Measurements from ENCODE around the gene HS6ST1. TPM values are rescaled to one million over a fixed set of nuclear protein-coding genes. Genes with fewer than 3 reads are reported as not detected.

HS6ST1 gene
- total RNA-seq, 1 donor = 15.1 TPM

- no peak overlapping the region for H3K4me3 ChIP-seq (ENCODE audit: low read length)
- H3K27me3 ChIP-seq (ENCODE audit: insufficient read depth, low read length) = no peaks in the 10 kb centered on the region
- H3K9me3 ChIP-seq (ENCODE audit: low read depth, low read length) = no peaks in the 10 kb centered on the region
- H3K4me1 ChIP-seq (ENCODE audit: insufficient read depth, low read length) = peaks cover 32% of the 10 kb centered on the region
Observed at GRCh38 chr2:128280901-128281321, 37.8 kb downstream of the HS6ST1 start.

DNA sequence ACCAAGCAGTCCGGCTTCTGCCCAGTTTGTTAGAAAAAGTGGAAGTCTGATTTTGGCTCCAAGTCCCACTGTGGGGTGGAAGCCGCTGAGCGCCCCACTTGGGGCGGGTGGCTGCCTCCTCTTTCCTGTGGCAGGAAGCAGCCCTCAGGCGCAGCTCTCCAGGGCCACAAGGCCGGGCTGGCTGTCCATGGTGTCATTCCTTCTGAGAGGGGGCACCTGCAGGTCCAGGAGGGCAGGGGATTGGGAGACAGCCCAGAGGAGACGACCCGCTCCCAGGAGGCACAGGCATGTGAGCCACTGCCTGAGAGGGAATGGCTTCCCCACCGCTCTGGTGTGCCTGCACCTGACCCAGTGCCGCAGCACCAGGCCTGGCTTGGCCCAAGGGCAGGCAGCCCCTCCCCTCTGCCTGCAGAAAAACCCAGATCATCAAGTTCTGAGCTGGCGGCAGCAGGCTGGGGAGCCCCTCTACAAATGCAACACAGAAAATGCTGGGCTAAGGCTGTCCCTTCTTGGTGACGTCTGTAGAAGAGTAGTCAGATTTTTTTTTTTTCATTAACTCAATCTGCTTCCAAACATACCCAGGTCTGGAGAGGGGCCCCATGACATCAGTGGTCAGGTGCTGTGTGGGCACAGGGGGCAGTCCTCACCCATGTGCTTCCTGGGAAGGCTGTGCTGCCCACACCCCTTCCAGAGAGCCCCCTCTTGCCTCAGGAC is 38.4 kb downstream of the HS6ST1 start:
- no peak overlapping the region for H3K4me3 ChIP-seq (ENCODE audit: low read length)
- H3K4me1 ChIP-seq (ENCODE audit: insufficient read depth, low read length) = peaks cover 32% of the 10 kb centered on the region
- H3K27me3 ChIP-seq (ENCODE audit: insufficient read depth, low read length) = no peaks in the 10 kb centered on the region
- no peaks in the 10 kb centered on the region for H3K9me3 ChIP-seq (ENCODE audit: low read depth, low read length)

GRCh38 chr2:128279786-128280157 is 38.9 kb downstream of the HS6ST1 start:
- Histone ChIP-seq H3K4me1 (ENCODE audit: insufficient read depth, low read length) (peaks cover 32% of the 10 kb centered on the region), H3K27me3 (ENCODE audit: insufficient read depth, low read length) (no peaks in the 10 kb centered on the region), H3K9me3 (ENCODE audit: low read depth, low read length) (no peaks in the 10 kb centered on the region), H3K4me3 (ENCODE audit: low read length) (no peak overlapping the region)

- H3K4me1 ChIP-seq (ENCODE audit: insufficient read depth, low read length) = peaks cover 32% of the 10 kb centered on the region
- H3K4me3 ChIP-seq (ENCODE audit: low read length) = no peak overlapping the region
- H3K27me3 ChIP-seq (ENCODE audit: insufficient read depth, low read length) = no peaks in the 10 kb centered on the region
- H3K9me3 ChIP-seq (ENCODE audit: low read depth, low read length) = peaks cover 5% of the 10 kb centered on the region
Observed at GRCh38 chr2:128279009-128279408, 39.7 kb downstream of the HS6ST1 start.

DNA sequence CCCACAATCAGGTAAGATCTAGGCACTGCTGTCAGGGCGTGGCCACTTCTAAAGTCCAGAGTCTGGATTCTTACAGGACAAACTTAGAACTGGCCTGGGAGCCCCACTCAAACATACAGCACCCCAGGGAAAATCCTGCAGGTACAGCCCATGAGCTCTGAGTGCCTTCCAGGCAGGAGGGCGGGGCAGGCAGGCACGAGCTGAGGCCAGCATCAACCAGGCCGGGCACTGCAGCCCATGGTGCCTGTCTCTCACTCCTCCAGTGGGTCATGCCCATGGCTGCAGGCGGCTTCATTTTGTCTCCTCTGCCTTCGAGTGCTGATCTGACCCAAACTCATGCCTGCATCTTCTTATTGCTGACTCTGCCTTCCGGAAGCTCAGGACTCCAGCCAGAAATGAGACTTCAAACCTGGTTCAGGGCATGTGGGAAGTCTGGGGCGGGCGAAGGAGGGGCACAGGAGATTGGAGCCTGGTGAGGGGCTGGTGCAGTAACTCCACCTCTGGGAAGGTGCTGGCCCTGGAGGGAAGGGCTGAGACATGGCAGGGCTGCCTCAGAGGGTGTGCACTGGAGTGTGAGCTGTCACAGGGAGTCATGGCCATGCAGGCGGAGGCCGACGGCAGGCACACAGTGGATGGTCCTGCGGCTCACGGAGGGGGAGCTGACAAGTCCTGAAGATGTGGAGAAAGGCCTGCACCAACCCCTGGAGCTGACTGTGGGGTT is 40.5 kb downstream of the HS6ST1 start:
- H3K27me3 ChIP-seq (ENCODE audit: insufficient read depth, low read length) = no peaks in the 10 kb centered on the region
- no peak overlapping the region for H3K4me3 ChIP-seq (ENCODE audit: low read length)
- H3K9me3 ChIP-seq (ENCODE audit: low read depth, low read length) = peaks cover 5% of the 10 kb centered on the region
- peaks cover 32% of the 10 kb centered on the region for H3K4me1 ChIP-seq (ENCODE audit: insufficient read depth, low read length)

DNA sequence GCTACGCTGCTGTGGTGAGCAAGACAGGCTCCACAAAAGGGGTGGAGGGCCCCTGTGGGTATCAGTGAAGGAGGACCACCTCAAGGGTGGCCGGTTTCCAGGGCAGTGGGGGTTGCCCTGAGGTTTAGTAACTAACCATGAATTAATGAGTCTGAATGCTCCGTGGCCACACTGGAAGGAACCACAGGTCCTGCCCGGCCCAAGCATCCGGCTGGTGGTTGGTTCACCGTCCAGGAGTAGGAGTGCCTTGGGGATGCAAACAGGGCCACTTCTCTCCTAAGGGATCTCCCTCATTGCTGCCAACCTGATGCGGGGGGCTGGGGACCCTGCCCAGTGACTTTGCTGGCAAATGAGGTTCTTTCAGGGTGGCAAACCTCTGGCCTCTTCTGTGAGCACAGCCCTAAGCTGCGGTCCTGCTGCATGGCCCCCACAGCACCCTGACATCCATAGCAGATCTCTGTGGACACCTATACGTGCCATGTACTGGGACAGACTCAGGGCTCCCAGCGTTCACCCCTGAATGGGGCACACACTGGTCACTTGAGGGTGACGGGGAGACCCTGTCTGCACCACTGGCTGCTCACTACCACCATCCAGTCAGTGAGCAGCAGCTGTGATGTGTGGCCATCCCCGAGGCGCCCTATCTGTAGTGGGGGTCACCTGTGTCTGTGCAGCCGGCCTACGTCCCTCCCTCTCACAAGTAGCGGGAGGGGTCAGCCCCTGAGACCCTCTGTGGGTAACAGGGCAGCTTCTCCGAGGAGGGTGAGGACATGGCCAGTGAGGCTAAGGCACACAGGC is 41.6 kb downstream of the HS6ST1 start:
- Histone ChIP-seq H3K27me3 (ENCODE audit: insufficient read depth, low read length) (no peaks in the 10 kb centered on the region), H3K4me3 (ENCODE audit: low read length) (no peak overlapping the region), H3K4me1 (ENCODE audit: insufficient read depth, low read length) (peaks cover 27% of the 10 kb centered on the region), H3K9me3 (ENCODE audit: low read depth, low read length) (peaks cover 5% of the 10 kb centered on the region)

- Histone ChIP-seq H3K9me3 (ENCODE audit: low read depth, low read length) (peaks cover 5% of the 10 kb centered on the region), H3K4me3 (ENCODE audit: low read length) (no peak overlapping the region), H3K4me1 (ENCODE audit: insufficient read depth, low read length) (peaks cover 11% of the 10 kb centered on the region), H3K27me3 (ENCODE audit: insufficient read depth, low read length) (no peaks in the 10 kb centered on the region)
Observed at GRCh38 chr2:128275498-128276045, 43.1 kb downstream of the HS6ST1 start.

- H3K4me1 ChIP-seq (ENCODE audit: insufficient read depth, low read length) = no peaks in the 10 kb centered on the region
- H3K4me3 ChIP-seq (ENCODE audit: low read length) = no peak overlapping the region
- H3K27me3 ChIP-seq (ENCODE audit: insufficient read depth, low read length) = no peaks in the 10 kb centered on the region
Observed at GRCh38 chr2:128274218-128274617, 44.5 kb downstream of the HS6ST1 start.

DNA sequence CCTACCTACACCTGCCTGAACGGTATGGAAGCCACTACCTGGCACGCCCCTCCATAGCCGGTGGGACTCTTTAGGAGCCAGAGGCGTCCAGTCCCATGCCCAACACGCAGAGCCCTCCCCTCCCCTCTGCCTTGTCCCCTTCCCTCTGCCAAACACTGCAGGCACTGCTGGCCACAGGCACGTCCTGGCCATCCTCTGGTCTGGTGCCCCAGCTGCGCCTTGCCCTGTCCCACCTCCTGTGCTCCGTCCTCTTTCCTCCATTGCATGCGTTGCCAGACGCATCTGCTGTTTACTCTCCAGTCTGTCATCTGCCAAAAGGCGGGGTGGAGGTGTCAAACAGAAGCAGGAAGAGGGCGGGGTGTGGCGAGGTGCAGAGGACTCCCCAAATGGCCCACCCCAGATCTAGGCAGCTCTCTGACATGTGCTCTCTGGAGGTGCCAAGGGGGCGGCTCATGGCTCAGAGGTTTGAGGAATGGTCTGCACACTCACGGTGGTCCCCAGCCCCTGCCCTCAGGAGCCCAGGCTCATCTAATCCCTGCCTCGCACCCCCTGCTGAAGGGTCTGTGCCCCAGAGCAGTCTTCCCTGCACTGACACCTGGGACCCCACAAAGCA is 45.1 kb downstream of the HS6ST1 start:
- Histone ChIP-seq H3K27me3 (ENCODE audit: insufficient read depth, low read length) (no peaks in the 10 kb centered on the region), H3K4me1 (ENCODE audit: insufficient read depth, low read length) (no peaks in the 10 kb centered on the region), H3K4me3 (ENCODE audit: low read length) (no peak overlapping the region), H3K9me3 (ENCODE audit: low read depth, low read length) (peaks cover 5% of the 10 kb centered on the region)

More at GRCh38 chr2:128274218-128274617, 44.5 kb downstream of the HS6ST1 start:
- peaks cover 5% of the 10 kb centered on the region for H3K9me3 ChIP-seq (ENCODE audit: low read depth, low read length)

DNA sequence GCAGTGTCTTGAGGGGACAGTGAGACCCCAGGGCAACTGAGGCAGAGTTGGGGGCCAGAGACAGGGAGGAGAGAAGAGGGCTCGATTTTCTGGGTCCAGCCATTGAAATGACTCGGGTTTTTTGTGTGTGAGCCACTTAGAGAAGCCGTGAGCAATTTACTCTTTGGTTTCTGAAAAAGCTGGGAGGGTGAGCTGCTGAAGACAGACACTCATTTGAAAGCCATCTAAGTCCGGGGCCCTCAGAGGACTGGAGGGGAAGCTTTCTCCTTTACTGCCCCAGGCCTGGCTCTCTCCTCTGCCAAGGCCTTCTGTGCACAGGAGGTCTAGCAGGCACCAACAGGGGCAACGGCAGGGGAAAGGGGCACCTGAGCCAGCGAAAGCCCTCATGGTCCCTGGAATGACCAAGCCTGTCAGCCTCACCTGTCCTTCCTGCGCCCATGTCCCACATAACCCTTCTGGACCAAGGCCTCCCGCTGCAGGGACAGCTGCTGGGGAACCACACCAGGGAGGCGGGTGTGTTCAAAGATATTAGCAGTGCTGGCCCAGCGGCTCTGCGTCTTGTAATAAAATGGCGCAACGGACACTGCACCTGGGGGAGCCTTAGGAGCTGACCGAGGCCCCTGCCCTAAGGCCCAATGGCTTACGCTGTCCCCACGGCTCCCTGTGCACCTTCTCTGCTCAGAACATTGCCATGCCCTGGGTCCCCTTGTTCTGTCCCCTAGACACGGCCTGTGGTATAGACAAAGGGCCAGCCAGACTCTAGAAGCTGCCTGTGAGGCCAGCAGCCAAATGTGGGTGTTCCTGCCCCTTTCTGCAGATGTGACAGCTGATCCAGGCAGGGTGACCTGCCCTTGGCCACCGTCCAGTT is 45.8 kb downstream of the HS6ST1 start:
- Histone ChIP-seq H3K27me3 (ENCODE audit: insufficient read depth, low read length) (no peaks in the 10 kb centered on the region), H3K4me1 (ENCODE audit: insufficient read depth, low read length) (no peaks in the 10 kb centered on the region), H3K4me3 (ENCODE audit: low read length) (no peak overlapping the region), H3K9me3 (ENCODE audit: low read depth, low read length) (peaks cover 5% of the 10 kb centered on the region)

DNA sequence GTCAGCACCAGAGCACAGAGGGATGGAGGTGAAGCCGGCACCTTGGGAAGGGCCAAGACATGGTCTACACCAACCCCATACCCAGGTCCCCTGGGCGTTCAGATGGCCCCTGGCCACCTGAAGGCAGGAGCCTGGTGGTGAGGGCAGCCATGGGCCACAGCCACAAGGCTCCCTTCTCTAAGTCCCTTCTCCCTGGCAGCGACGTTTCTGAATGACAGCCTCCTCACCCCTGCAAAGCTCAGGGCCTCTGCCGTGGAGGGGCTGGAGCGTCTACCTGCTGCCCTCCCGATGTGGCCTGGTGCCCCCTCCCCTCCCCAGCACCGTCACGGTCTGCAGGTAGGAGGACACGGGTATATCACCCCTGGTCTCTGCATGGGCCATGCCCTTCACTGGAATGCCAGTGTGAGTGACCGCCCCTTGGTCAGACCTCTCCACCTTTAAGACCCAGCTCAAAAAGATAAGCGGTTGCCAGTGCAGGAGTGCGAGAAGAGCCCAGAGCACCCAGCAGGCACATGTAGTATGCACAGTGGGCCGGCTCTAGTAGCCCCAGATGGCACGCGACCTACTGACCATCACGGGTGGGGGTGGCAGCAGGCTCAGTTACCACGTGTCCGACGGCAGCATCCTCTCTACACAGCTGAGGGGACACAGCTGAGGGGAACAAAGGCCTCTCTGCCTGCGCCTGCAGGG is 46.6 kb downstream of the HS6ST1 start:
- Histone ChIP-seq H3K9me3 (ENCODE audit: low read depth, low read length) (peaks cover 5% of the 10 kb centered on the region), H3K4me1 (ENCODE audit: insufficient read depth, low read length) (no peaks in the 10 kb centered on the region), H3K27me3 (ENCODE audit: insufficient read depth, low read length) (no peaks in the 10 kb centered on the region), H3K4me3 (ENCODE audit: low read length) (no peak overlapping the region)

DNA sequence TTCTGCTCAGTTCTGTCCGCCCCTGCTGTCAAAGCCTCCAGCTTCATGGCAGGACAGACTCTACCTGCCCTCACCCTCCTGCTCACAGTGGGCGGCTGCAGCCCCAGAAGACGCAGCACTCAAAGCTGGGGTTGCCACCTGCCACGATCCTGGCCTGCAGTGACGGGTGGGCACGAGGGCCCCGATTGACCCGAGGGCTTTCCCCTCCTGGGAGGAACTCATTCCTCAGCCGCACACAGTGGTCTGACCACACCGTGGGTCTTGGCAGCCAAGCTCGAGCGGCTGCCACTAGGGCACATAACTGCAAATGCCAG is 47.1 kb downstream of the HS6ST1 start:
- Histone ChIP-seq H3K27me3 (ENCODE audit: insufficient read depth, low read length) (no peaks in the 10 kb centered on the region), H3K4me3 (ENCODE audit: low read length) (no peak overlapping the region), H3K4me1 (ENCODE audit: insufficient read depth, low read length) (no peaks in the 10 kb centered on the region), H3K9me3 (ENCODE audit: low read depth, low read length) (peaks cover 5% of the 10 kb centered on the region)

DNA sequence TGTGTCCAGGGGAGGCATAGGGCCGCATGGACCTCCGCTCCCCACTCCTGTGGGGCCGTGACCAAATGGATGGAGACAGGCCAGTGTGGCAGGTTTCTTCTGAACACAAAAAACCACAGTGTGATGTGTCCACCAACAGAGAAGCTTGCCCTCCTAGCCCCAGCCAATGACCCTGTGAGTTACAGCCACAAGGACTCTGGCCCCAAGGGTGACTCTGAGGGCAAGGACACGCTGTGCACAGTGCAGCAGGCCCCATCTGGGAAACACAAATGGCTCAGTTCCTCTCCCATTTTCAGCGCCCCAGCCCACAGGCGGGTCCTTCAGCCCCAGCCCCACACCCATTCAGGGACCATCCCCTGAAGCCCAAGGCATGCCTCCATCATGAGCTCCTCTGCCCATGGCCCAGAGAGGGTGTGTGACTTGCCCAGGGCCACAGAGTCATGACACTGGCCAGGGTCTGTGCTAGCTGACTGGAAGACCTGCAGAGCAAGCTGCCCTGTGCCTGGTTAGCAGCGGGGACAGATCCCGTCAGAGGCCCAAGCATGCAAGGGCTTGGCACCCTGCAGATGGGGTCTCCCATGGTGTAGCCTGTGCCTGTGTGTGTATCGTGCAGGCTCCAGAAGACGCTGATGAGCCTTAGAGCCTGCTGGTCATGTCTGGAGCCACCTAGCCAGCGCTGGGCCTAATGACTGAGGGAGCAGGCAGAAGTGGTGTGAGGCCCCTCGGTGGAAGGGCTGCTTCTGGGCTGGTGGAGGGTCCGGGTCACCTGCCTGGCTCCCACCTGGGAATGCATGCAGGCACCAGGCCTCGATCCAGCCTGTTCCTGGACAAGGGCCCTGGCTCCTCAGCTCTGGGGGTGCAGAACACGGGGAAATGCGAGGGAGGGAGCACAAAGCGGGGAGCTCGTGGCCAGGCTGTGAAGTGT is 47.7 kb downstream of the HS6ST1 start:
- no peak overlapping the region for H3K4me3 ChIP-seq (ENCODE audit: low read length)
- H3K4me1 ChIP-seq (ENCODE audit: insufficient read depth, low read length) = no peaks in the 10 kb centered on the region
- H3K9me3 ChIP-seq (ENCODE audit: low read depth, low read length) = peaks cover 5% of the 10 kb centered on the region
- H3K27me3 ChIP-seq (ENCODE audit: insufficient read depth, low read length) = no peaks in the 10 kb centered on the region

All from mononuclear cell (primary cell).